ENCODE results near the gene TDRD6. TPM values are rescaled to one million over a fixed set of nuclear protein-coding genes. Genes with fewer than 3 reads are reported as not detected.

The TDRD6 gene
- total RNA-seq, 1 experiment from 2014 or later: 0.02 TPM

GRCh38 chr6:46688966-46689335 is 1.3 kb downstream of the TDRD6 start:
- no peak overlapping the region for H2BK5ac ChIP-seq (ENCODE audit: insufficient read length, low read length)
- H3K27ac Mint-ChIP-seq: no peak overlapping the region
- no peaks in the 10 kb centered on the region for H3K23me2 ChIP-seq (ENCODE audit: insufficient read length, low read depth, low read length, poor library complexity, severe bottlenecking)
- WGBS (ENCODE audit: extremely low coverage, insufficient read length, low lambda C conversion rate): no CpG with 5 or more reads among the region's 13 CpGs
- H3K4me3 Mint-ChIP-seq: no peak overlapping the region
- no peaks in the 10 kb centered on the region for H3K36me3 Mint-ChIP-seq (ENCODE audit: insufficient read depth in 1 of 3, low read depth in 3 of 3)
- no peak overlapping the region for H2BK120ac ChIP-seq (ENCODE audit: low read depth, low read length, poor library complexity, severe bottlenecking)
- no peak for TF ChIP-seq CTCF (conservative IDR thresholded peaks at IDR 0.05)
- no peaks in the 10 kb centered on the region for H3K4me1 ChIP-seq (ENCODE audit: insufficient read depth, low read length)
- no peak overlapping the region for H2BK12ac ChIP-seq (ENCODE audit: insufficient read length, low read depth, low read length)
- no peaks in the 10 kb centered on the region for H3K27me3 ChIP-seq (ENCODE audit: insufficient read depth, low read length)
- H2AK5ac ChIP-seq (ENCODE audit: insufficient read length, low read length): no peak overlapping the region
- no peaks in the 10 kb centered on the region for H3K79me1 ChIP-seq (ENCODE audit: insufficient read depth, low read depth, low read length, poor library complexity, severe bottlenecking)
- no peak overlapping the region for H3K56ac ChIP-seq (ENCODE audit: insufficient read length, low read depth, low read length)
- no peak for DNase-seq
- no peak overlapping the region for H2BK20ac ChIP-seq (ENCODE audit: low read depth, low read length, poor library complexity, severe bottlenecking)
- H2BK15ac ChIP-seq (ENCODE audit: low read depth, low read length): no peak overlapping the region
- H3K18ac ChIP-seq (ENCODE audit: insufficient read length, low read depth, low read length): no peak overlapping the region
- H3K4me2 ChIP-seq (ENCODE audit: insufficient read depth, insufficient read length, low read length): no peak overlapping the region
- H4K8ac ChIP-seq (replicated peaks; ENCODE audit: insufficient read length, low read depth, low read length): no peak overlapping the region
- H3K4me1 Mint-ChIP-seq: no peaks in the 10 kb centered on the region
- peaks cover 2% of the 10 kb centered on the region; the same call in 1 of the 2 replicates for H3K27me3 Mint-ChIP-seq (ENCODE audit: low read depth)
- no peaks in the 10 kb centered on the region for H3K79me2 ChIP-seq (ENCODE audit: insufficient read depth, low read length)
- no peaks in the 10 kb centered on the region for H3K9me3 ChIP-seq (ENCODE audit: control insufficient read depth, low read depth, low read length)
- no peak overlapping the region for H3K4ac ChIP-seq (ENCODE audit: low read depth, low read length)
- H4K5ac ChIP-seq (ENCODE audit: insufficient read length, low read depth, low read length): no peak overlapping the region
- no peak overlapping the region for H3K23ac ChIP-seq (ENCODE audit: insufficient read length, low read depth, low read length)
- H3K9ac ChIP-seq (ENCODE audit: extremely low read depth, insufficient read length, low read length): no peak overlapping the region
- no peaks in the 10 kb centered on the region for H3K9me3 Mint-ChIP-seq
- H3K27ac ChIP-seq (ENCODE audit: insufficient read length, low read depth, low read length): no peak overlapping the region
- H4K91ac ChIP-seq (ENCODE audit: insufficient read length, low read depth, low read length): no peak overlapping the region
- no peak overlapping the region for H3T11ph ChIP-seq (ENCODE audit: low read length)
- H3K14ac ChIP-seq (ENCODE audit: insufficient read depth, low read length): no peak overlapping the region
- no peaks in the 10 kb centered on the region for H4K20me1 ChIP-seq (ENCODE audit: control insufficient read depth, insufficient read depth, insufficient read length)
- no peak overlapping the region for H2AFZ ChIP-seq (ENCODE audit: low read length)
